Measurements from ENCODE around the gene TNFRSF19. TPM values are rescaled to one million over a fixed set of nuclear protein-coding genes. Genes with fewer than 3 reads are reported as not detected.
A peak's percentile ranks its signal among the peaks of the same experiment; 100 is the strongest.

The TNFRSF19 gene
- total and polyA plus RNA-seq, 2 of the 8 experiments (the other 6 are each of a cell fraction or from before 2014, with no cell fraction given) = 0.50 to 0.95 TPM

DNA sequence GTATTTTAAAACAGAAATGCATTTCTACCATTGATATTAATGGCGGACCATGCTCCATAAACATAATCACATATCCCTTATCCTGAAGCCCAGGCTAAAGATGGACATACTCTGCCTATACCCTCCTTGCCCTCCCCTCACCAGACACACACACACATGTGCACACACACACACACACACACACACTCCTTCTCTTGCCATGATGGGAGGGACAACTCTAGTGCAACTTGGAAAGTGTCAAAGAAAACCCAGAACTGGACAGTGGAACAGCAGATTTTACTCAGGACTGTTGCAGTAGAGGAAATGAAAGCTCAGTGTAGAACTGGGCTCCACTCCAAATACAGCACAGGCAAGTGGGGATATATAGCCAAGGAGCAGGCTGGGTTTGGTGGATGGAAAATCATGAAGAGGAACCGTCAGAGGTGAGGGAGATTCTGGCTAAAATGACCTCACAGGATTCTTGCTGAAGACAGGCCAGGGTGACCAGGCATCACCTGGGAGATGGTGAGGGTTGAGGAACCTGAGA, 40.8 kb downstream of the TNFRSF19 start:
- WGBS, 2 experiments (ENCODE audit: extremely low coverage in 1 of 2, insufficient coverage in 1 of 2, insufficient read length in 1 of 2, insufficient replicate concordance in 2 of 2, low coverage in 1 of 2, low lambda C conversion rate in 2 of 2, missing lambda C conversion rate in 1 of 2) = 85% methylated on average over 2 of the region's 2 CpGs; no CpG with 5 or more reads in 1 of the 2 experiments
- no peaks in the 10 kb centered on the region for H3K79me1 ChIP-seq (ENCODE audit: low read depth, low read length)
- CTCF ChIA-PET (ENCODE audit: partially characterized antibody) = interaction anchor here (1.0 to 1.2 kb wide), 2 partner anchors 18 to 144 kb away, joined by 4 read pairs; no protein-coding TSS in a partner anchor
- TF ChIP-seq KDM4A (IDR thresholded peaks at IDR 0.05; ENCODE audit: low read depth, low read length, severe bottlenecking) (no peak), SIN3A (conservative IDR thresholded peaks at IDR 0.05 in 1 of 2, IDR thresholded peaks at IDR 0.05 in 1 of 2; ENCODE audit: low read depth in 1 of 2, low read length in 2 of 2) (no peak), SRF (IDR thresholded peaks at IDR 0.05; ENCODE audit: low read depth, low read length) (no peak), JUN (IDR thresholded peaks at IDR 0.05; ENCODE audit: low read depth, low read length) (no peak), POU5F1 (IDR thresholded peaks at IDR 0.05; ENCODE audit: low read depth, low read length) (no peak), YY1 (IDR thresholded peaks at IDR 0.05; ENCODE audit: low read depth, low read length) (no peak), SP1 (IDR thresholded peaks at IDR 0.05; ENCODE audit: low read depth, low read length) (no peak), GABPA (IDR thresholded peaks at IDR 0.05; ENCODE audit: borderline replicate concordance, insufficient read depth, low read length) (no peak), BCL11A (IDR thresholded peaks at IDR 0.05; ENCODE audit: low read depth in 2 of 2, low read length in 2 of 2) (no peak), TCF12 (IDR thresholded peaks at IDR 0.05; ENCODE audit: low read depth, low read length) (no peak), CHD2 (IDR thresholded peaks at IDR 0.05; ENCODE audit: low read length) (no peak), RFX5 (IDR thresholded peaks at IDR 0.05; ENCODE audit: borderline replicate concordance, low read depth, low read length) (no peak)
- TF ChIP-seq, protein P1, sequence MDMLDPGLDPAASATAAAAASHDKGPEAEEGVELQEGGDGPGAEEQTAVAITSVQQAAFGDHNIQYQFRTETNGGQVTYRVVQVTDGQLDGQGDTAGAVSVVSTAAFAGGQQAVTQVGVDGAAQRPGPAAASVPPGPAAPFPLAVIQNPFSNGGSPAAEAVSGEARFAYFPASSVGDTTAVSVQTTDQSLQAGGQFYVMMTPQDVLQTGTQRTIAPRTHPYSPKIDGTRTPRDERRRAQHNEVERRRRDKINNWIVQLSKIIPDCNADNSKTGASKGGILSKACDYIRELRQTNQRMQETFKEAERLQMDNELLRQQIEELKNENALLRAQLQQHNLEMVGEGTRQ (IDR thresholded peaks at IDR 0.05; ENCODE audit: low read length) = no peak

More for the DNA sequence above, 40.8 kb downstream of the TNFRSF19 start:
- Histone ChIP-seq H3K79me2 (ENCODE audit: control insufficient read depth in 1 of 2, insufficient read depth in 2 of 2, low read length in 2 of 2) (no peaks in the 10 kb centered on the region), H3K27ac (ENCODE audit: low read depth, low read length) (no peak overlapping the region), H2BK12ac (ENCODE audit: low read depth, low read length) (no peak overlapping the region), H4K5ac (ENCODE audit: insufficient read length, low read depth, low read length) (no peak overlapping the region), H2AFZ (ENCODE audit: low read length) (no peak overlapping the region), H2BK120ac (replicated peaks; ENCODE audit: low read depth, low read length) (no peak overlapping the region), H3K9me3 (ENCODE audit: insufficient read depth in 2 of 2, low read depth in 1 of 2, low read length in 1 of 2) (no peaks in the 10 kb centered on the region), H3K4me3 (ENCODE audit: extremely low read depth in 1 of 4, insufficient read depth in 2 of 4, low read depth in 3 of 4, low read length in 4 of 4) (no peak overlapping the region), H3K14ac (ENCODE audit: insufficient read length) (no peak overlapping the region), H3K9ac (replicated peaks in 1 of 4; ENCODE audit: extremely low read depth in 1 of 4, low read depth in 3 of 4, low read length in 3 of 4) (no peak overlapping the region), H2AK5ac (ENCODE audit: low read depth, low read length) (no peak overlapping the region), H4K8ac (ENCODE audit: extremely low read depth, insufficient read depth, low read length) (no peak overlapping the region), H3K4me2 (ENCODE audit: insufficient read depth in 1 of 2, low read depth in 2 of 2, low read length in 2 of 2) (no peak overlapping the region), H3K36me3 (ENCODE audit: control insufficient read depth in 2 of 4, insufficient read depth in 4 of 4, low read length in 3 of 4) (no peaks in the 10 kb centered on the region), H4K91ac (replicated peaks; ENCODE audit: insufficient read length, low read length) (peak overlapping the region; percentile 22), H2BK20ac (ENCODE audit: low read length) (no peak overlapping the region), H3K4ac (replicated peaks; ENCODE audit: insufficient read length, low read depth, low read length) (no peak overlapping the region), H2BK15ac (ENCODE audit: low read length) (no peak overlapping the region), H3K56ac (replicated peaks; ENCODE audit: insufficient read length, low read depth, low read length) (no peak overlapping the region), H3K18ac (ENCODE audit: extremely low read depth, low read length) (no peak overlapping the region), H3K23me2 (ENCODE audit: low read depth, low read length) (no peaks in the 10 kb centered on the region), H3K4me1 (replicated peaks in 1 of 4; ENCODE audit: control insufficient read depth in 3 of 4, insufficient read depth in 4 of 4, low read length in 3 of 4) (peaks cover 0 to 9% (median 4%) of the 10 kb centered on the region in 4 experiments; a peak in 3 of 7 replicates), H3K23ac (ENCODE audit: insufficient read length) (no peak overlapping the region), H2BK5ac (ENCODE audit: low read depth, low read length) (no peak overlapping the region), H4K20me1 (replicated peaks in 1 of 2; ENCODE audit: control insufficient read depth in 1 of 2, insufficient read depth in 2 of 2, low read length in 2 of 2) (no peaks in the 10 kb centered on the region), H3K27me3 (replicated peaks in 1 of 4; ENCODE audit: control insufficient read depth in 3 of 4, extremely low read depth in 1 of 4, insufficient read depth in 3 of 4, low read length in 3 of 4) (no peaks in the 10 kb centered on the region; a peak in 1 of 7 replicates)
- POLR2A ChIA-PET (ENCODE audit: partially characterized antibody) = no interaction called here
- FAIRE-seq = no peak
- no peak for DNase-seq (ENCODE audit: low read depth in 1 of 2, low spot score in 2 of 2)
